ENCODE data around the gene RIMS3.
"Not testable (repeated sequence)": the region's sequence is repeated elsewhere in the genome, so short reads cannot be mapped to it uniquely, and the experiment has no call there.

Gene RIMS3

DNA sequence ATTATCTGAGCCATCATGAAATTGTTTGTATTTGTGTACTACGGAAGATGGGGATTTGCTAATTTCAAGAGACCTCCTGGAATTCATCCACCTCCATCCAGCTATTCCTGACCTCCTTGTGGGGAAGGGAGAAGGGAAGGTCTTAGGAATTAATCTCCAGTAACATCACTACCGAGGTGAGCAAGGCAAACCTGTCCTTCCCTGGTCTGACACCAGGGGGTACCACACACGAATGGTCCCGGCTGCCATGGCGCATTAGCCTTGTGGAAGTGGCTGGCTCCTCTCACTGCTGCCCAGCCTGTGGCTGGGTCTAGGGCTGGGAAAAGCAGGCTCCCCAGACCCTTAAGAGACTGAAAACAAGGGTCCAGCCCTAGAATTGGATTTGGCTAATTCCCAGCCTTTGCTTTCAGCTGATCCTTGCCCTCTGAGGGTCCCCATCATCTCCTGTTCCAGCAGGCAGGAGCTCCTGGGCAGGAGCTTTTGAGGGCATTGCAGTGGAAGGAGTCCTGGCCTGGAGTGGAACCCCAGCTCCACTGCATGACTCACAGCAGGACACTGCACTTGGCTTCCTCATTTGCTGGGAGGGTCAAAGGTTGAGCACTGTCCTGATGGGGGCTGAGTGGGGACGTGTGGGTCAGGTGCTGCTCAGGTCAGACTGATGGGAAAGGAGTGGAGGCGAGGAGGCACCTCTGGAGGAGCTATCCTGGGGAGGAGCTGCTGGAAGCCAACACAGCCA is 34.8 kb downstream of the RIMS3 start:
- peak in 1 of 2 donors; percentile 12 for DNase-seq (ENCODE audit: low read depth in 2 of 2)

DNA sequence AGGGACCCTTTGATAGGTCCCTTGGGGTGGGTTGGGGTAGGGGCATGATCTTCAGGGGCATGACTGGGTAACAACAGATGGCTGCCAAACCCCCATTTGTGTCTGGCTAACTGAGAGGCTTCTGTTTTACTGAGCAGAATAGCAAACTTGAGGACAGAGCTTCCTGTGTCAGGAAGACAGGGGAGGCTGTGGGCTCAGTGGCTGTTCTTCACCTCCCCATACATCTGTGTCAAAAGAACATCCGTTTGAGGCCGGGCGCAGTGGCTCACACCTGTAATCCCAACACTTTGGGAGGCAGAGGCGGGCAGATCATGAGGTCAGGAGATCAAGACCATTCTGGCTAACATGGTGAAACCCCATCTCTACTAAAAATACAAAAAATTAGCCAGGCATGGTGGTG is 35.9 kb downstream of the RIMS3 start:
- DNase-seq (ENCODE audit: low read depth in 2 of 2), result not testable (repeated sequence)

DNA sequence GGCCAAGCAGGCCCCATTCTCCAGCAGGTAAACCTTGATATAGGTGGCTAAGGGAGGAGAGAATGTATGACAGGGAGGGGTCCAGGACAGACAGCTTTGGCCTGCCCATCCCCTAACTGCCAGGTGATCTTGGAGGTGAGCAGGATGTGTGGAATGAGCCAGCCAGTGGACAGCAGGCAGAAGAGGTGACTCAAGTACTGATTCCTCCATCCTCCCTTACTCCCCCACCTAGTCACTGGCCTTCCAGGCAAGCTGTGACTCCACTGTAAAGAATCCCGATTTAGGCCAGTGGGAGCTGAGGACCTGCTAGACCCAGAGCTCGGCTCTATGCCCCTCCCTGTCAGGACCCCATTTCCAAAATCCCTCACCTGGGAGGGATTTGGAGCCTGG is 36.6 kb downstream of the RIMS3 start:
- no peak for DNase-seq (ENCODE audit: low read depth in 2 of 2)

DNA sequence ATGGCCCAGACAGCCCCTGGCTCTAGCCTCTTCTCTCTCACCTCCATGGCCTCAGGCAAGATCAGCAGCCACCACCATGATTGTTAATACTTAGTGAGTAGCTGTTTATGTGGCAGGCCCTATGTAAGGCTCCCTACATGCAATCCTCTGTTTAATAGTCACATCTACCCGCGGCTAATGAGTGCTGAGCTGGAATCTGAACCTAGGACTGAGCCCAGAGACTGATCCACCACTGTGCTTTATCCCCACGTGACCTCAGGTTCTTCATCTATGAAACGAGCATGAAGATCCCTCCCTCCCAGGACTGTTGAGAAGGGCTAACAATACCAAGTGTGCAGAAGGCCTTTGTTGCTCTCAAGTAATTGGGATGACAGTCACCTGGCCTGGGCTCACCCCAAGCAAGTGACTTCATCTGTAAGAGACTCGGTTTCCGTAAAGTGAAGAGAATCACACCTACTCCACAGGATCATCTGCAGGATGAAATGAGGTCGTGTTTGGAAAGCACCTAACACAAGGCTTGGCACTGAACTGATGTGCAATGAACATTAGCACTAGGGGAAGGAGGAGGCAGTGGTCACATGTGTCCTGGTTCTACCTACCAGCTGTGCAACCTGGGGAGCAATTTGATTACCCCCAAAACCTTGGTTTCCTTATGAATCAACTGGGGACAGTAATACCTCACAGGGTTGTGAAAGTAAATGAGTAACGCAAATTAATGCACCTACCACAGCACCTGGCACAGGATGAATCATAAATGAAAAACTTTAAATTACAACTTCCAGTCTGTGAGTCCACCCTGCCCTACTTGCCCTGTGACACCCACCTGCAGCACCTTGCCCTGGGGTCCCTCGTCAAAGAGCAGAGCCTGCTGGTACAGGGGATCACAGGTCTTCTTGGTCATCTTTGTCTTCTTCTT is 37.2 kb downstream of the RIMS3 start:
- DNase-seq (ENCODE audit: low read depth in 2 of 2), result no peak

DNA sequence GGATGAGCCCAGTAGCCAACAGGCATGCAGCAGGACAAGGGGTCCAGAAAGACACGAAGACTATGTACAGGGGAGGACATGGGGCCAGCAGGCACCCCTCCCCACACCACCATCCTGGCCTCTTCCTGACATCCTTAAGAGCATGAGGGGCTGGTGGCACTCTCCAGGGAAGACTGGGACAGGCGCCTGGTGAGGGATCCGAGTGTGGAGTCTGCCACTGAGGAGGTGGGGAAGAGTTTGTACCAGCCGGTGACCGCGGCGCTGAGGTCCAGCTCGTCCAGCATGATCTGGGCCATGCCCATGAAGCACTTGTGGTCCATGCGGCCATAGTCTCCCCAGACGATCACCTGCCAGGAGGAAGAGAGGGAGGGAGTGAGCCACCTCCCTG is 39.1 kb downstream of the RIMS3 start:
- DNase-seq (ENCODE audit: low read depth in 2 of 2), result no peak

DNA sequence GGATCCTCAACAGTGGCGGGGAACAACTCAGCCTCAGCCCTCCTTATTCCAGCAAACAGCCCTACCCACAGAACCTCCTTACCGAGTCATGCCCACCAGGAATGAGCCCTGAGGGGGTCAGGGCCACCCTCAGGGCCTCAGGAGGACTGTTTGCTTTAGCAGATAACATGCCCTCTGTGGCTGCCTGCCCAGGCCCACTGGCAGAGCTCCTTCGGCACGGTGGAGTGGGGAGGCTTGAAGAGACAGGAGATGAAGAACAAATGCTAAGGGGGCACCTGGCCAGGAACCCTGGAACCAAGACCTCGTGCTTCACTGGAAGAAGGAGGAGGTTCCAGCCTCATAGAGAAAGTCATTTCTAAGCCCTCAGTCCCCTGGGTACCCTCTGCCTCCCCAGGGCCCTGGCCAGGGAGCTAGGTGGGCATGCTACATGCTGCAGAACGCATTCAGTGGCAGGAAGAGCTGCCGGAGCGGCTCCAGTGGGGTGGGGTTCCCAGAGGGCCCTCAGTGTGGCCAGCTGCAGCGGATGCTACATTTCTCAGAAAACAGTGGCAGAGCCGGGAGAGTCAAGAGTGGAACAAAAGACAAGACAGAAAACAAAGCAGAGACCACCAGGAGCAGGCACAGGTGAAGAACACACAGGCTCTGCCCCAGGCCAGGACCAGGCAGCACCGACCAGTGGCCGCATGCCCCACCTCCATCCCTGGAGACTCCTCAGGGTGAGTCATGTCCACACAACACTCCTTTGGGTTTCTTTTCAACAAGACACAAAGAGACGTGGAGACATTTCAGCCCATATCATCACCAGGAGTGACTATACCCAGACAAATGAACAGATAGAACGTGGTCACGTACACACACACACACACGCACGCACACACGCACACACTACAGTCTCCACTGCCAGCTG is 39.8 kb downstream of the RIMS3 start:
- no peak for DNase-seq (ENCODE audit: low read depth in 2 of 2)

DNA sequence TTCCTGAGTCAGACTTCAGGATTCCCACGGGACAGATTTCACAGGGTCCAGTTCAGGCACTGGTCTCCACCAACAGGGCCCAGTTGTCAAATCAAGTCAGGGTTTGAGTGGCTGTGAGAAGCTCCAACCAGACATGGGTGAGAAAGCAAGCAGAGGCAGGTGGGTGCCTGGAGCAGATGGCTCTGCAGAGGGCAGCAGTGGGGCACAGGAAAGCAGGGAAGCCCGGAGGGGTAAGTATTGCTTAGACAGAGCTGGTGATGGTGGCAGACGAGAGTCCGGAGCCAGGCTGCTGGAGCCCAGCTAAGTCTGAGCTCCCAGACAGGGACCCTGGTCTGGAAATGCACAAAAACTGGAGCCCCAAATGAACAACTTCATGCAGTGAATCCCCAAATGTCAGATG is 40.4 kb downstream of the RIMS3 start:
- no peak for DNase-seq (ENCODE audit: low read depth in 2 of 2)

DNA sequence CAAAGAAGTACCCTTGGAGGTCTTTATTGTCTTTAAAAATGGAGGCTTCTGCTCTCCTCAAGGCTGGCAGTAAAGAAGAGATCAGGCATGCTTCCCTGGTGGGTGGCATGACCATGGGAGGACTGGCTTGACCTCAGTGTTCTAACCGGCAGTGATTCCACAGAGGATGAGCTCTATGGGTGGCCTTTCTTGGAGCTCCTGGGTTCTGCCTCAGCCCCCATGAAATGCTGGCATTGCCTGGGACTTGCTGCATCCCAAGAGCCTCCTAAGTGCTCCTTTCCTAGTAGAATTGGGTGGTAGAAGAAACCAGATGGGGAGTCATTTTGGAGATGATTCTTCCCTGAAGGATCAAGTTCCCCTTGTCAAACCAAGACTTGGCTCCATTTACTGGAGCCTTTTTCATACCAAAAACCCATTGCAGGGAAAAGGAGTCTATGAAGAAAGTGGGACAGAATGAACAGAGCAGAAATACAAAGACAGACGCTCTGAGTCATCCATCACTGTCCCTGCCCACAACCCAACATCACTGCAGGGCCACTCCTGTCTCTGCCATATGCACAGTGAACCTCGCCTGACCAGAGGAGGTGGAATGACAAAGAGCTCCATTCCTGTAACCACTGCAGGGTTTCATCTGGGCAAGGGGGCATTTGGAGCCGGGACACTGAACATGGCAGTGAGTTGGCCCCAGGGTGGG is 42.4 kb downstream of the RIMS3 start:
- no peak for DNase-seq (ENCODE audit: low read depth in 2 of 2)

DNA sequence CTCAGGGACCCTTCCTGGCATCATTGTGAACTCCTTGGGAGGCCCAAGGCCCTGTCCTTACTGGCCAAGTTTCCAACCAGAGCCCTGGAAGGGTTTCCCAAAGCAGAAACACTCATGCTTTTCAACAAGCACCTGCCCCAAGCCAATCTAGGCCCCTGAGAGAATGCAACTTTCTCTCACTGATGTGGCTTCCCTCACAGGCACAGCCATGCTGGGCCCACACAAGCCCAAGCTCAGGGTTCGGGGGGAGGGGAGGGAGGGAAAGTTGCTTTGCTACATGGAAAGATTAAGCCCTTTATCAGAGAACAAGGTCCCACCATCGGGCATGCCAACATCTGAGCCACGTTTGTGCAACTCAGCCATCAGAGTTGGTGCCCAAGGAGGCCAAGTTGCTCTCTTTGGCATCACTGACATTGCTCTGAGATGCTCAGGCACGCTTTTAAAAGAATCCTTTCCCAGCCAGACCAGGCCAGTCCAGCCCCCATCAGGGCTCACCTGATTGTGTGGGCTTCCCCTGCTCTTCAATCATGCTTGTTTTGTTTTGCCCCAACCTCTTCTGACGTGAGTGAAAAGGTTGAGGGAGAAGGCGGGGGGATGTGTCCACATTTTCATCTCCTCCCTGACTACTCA is 43.5 kb downstream of the RIMS3 start:
- DNase-seq (ENCODE audit: low read depth in 2 of 2), result no peak

DNA sequence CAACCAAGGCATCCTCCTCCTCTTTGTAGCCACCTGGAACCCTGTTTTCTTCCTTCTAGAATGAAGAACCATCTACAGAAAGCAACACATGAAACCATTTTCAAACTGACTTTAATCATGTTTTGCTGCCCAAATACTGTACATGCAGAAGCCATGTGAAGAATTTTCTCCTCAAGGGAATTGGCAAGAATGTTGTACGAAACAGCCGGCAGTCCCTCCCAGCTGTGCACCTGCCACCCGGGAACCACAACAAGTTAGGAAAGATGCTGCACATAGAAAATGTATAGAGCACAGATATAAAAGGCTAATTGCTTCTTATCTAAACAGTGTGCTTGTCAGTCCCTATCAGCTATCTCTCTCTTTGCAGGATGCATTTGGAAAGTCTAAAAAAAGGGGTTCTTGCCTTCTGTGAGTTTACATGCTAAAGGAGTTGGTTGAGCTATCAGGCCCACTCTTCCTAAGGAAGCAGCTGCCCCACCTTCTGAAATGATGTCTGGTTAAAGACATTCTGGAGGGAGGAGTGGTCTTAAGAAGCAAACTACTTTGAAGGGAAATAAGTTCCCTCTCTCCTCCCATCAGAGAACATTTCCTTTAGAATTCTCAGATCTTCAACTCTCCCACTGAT is 44.8 kb downstream of the RIMS3 start:
- no peak for DNase-seq (ENCODE audit: low read depth in 2 of 2)

DNA sequence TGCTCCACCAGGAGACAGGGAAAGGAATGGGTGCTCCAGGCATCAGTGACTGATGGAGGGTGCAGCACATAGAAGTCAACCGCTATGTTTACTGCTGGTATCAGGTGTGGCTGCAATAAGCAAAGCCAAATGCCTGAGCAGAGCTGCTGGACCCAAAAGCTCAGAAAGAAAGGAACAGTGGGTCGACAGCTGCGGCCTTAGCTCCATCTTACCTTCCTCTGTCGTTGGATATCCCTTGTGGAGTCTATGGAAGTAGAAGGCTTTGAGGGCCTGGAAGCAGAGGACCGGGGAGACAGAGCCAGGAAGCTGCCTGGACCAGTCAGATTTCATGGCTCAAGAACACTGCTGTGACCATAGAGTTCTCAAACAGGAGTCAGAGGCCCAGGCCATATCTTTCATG is 45.3 kb downstream of the RIMS3 start:
- DNase-seq (ENCODE audit: low read depth in 2 of 2), result no peak

DNA sequence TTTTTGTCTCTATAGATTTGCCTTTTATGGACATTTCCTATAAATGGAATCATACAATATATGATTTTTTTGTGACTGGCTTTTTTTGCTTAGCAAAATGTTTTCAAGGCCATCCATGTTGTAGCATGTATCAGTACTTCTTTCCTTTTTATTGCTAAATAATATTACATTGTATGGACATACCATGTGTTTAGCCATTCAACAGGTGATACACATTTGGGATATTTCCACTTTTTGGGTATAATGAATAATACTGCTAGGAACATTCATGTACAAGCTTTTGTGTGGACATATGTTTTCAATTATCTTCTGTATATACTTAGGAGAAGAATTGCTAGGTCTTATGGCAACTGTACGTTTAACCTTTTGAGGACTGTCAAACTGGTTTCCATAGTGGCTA is 47.4 kb downstream of the RIMS3 start:
- no peak for DNase-seq (ENCODE audit: low read depth in 2 of 2)

DNA sequence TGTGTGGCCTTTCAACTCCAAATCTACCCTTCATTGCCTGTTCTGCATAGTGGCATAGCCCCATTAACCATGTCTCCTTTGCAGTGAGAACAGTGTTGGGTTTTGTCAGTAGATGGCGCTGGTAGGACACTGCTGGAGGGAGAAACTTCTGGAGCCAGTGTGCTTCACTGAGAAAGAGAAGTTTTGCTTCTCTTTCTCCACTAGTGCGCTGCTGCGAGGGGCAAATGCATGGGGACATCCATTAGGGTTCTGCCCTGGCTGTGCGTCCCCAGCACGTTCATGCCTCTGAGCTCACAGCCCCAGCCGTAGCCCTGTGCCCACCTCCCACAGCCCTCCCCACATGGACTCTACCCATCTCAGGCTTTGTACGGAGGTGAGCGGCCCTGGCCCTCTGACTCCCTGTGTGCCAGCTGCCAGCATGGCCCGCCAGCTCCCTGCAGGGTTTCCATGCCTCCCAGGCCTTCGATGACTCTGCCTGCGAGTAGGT is 53.1 kb downstream of the RIMS3 start:
- peak; percentile 26 to 67 for DNase-seq (ENCODE audit: low read depth in 2 of 2)

DNA sequence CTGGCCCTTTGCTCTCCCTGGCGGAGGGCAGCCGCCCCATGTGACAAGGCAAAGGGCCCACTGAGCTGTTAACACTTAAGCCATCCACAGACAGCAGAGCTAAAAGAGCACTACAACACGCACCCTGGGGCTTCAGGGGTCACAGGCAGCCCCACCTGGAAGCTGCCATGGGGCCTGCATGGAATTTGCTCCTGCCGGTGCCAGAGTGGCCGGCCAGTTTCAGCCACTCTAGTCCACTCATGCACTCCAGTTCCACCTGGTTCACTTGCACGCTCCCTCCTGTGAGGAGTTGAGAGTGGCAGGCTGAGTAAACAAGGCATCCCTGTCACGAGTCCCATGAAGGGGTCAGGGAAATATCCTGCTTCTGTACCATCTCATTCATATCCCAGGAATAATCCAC is 55.3 kb downstream of the RIMS3 start:
- DNase-seq (ENCODE audit: low read depth in 2 of 2), result no peak

DNA sequence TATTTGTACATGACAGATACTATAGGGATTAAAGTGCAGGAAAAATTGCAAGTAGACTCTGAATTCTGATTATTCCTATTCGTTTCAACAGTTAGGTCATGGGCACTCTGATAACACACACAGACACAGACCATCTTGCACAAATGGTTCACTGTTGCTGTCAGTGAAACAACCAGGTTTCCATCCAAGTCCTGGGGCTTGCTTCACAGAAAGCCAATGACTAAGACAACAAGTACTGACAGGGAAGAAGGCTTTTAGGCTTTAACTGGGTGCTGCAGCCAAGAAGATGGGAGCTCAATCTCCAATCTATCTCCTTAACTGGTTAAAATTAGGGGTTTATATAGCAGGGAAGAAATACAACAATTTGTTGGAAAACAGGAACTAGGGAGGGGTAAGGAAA is 57.6 kb downstream of the RIMS3 start:
- no peak for DNase-seq (ENCODE audit: low read depth in 2 of 2)

DNA sequence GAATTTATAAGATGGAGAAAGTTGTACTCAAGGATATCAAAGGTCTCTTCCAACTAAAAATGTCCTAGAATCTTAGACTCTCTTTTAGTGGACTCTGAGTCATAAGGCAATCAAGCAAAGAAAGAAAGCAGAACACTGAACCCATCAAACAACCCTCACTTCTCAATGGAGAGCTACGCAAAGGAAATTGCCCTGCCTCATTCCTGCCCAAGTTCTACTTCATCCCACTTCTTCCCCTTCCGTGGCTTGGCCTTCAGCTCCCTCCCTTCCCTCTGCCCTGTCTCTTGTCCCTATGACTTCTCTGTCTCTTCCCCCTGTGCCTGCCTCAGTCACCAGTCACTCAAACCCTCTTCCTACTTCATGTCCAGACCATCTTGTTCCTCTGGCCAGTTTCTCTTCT is 58.5 kb downstream of the RIMS3 start:
- DNase-seq (ENCODE audit: low read depth in 2 of 2), result no peak

DNA sequence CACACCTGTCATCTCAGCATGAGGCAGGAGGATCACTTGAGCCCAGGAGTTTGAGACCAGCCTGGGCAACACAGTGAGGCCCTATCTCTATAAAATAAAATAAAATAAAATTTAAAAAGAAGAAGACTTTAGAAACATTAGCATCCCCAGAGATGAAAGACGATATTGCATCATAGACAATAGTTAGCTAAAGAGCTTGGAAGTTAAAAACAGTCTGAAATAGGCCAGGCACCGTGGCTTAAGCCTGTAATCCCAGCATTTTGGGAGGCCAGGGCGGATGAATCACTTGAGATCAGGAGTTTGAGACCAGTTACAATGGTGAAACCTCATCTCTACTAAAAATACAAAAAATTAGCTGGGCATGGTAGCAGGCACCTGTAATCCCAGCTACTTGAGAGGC is 59.3 kb downstream of the RIMS3 start:
- no peak for DNase-seq (ENCODE audit: low read depth in 2 of 2)

DNA sequence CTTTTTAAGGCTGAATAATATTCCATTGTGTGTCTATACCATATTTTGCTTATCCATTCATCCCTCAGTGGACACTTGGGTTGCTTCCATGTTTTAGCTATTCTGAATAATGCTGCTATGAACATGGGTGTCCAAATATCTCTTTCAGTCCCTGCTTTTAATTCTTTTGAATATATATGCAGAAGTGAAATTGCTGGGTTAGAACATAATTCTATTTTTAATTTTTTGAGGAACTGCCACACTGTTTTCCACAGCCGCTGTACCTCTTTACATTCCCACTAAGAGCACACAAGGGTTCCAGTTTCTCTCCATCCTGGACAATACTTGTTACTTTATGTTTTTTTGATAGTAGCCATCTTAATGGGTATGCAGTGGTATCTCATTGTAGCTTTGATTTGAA is 65.6 kb downstream of the RIMS3 start:
- DNase-seq (ENCODE audit: low read depth in 2 of 2), result no peak

DNA sequence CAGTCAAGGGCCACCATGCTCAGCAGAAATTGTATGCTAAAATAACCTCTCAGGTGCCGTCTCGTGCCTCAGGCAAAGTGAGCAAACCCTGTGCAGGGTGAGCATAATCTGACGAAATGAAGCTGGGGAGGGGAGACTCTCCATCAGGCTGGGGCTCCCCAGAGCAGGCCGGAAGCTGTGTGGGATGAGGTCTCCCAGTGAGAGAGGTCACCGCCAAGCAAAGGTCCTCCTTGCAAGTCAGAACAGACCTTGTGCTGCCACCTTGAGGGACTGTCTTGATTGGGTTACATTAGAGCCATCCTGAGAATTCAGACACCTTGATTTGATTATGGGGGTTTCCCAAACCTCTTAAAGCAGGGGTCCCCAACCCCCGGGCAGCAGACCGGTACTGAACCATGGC is 69.9 kb downstream of the RIMS3 start:
- no peak for DNase-seq (ENCODE audit: low read depth in 2 of 2)

DNA sequence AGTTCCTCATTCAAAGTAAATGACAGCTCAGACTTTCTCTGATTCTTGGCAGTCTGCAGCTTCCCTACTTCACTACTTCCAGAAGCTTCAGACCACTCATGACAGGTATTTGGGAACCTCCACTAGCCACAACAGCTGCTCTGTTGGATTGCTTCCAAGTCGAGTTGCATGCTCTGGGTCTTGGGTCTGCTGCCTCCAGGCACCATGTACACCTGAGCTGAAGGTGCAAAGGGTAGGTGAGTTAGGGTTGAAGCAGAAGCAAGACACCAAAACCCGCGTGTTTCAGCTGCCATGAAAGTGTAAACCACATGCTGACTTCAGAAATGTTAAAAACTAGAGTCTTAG is 71.3 kb downstream of the RIMS3 start:
- DNase-seq (ENCODE audit: low read depth in 2 of 2), result no peak
